G401.6 (cell line): Measurements from ENCODE around the gene C17orf67.

Source experiments
- FAIRE-seq: peaks from 2 replicates; lab custom pipeline; 2012; peaks lifted over from hg19 to GRCh38; lab: Jason Lieb, UNC

The C17orf67 gene

GRCh38 chr17:56833057-56833808, 487 bp downstream of the C17orf67 start:
- no peak for FAIRE-seq

- no peak for FAIRE-seq
Observed at GRCh38 chr17:56832446-56832845, 1.3 kb downstream of the C17orf67 start.

GRCh38 chr17:56831369-56832095, 2.2 kb downstream of the C17orf67 start:
- no peak for FAIRE-seq

- FAIRE-seq = no peak
Observed at GRCh38 chr17:56830726-56831368, 2.9 kb downstream of the C17orf67 start.

GRCh38 chr17:56826611-56827414, 6.9 kb downstream of the C17orf67 start:
- FAIRE-seq = no peak

- FAIRE-seq = no peak
Observed at GRCh38 chr17:56824503-56824902, 9.2 kb downstream of the C17orf67 start.

- no peak for FAIRE-seq
Observed at GRCh38 chr17:56823848-56824247, 9.9 kb downstream of the C17orf67 start.

- FAIRE-seq = no peak
Observed at GRCh38 chr17:56822725-56823124, 11.0 kb downstream of the C17orf67 start.

GRCh38 chr17:56821847-56822534, 11.7 kb downstream of the C17orf67 start:
- no peak for FAIRE-seq

- FAIRE-seq = no peak
Observed at GRCh38 chr17:56820207-56820606, 13.5 kb downstream of the C17orf67 start.

GRCh38 chr17:56819431-56820145, 14.1 kb downstream of the C17orf67 start:
- FAIRE-seq = peak; percentile 85

GRCh38 chr17:56819030-56819429, 14.7 kb downstream of the C17orf67 start:
- no peak for FAIRE-seq

GRCh38 chr17:56817066-56817465, 16.7 kb downstream of the C17orf67 start:
- no peak for FAIRE-seq

GRCh38 chr17:56815711-56816110, 18.0 kb downstream of the C17orf67 start:
- FAIRE-seq = no peak

- no peak for FAIRE-seq
Observed at GRCh38 chr17:56812901-56813388, 20.8 kb downstream of the C17orf67 start.

GRCh38 chr17:56810891-56811775, 22.6 kb downstream of the C17orf67 start:
- no peak for FAIRE-seq

- no peak for FAIRE-seq
Observed at GRCh38 chr17:56810343-56810742, 23.4 kb downstream of the C17orf67 start.

GRCh38 chr17:56809820-56810179, 23.9 kb downstream of the C17orf67 start:
- FAIRE-seq = no peak

GRCh38 chr17:56809106-56809819, 24.5 kb downstream of the C17orf67 start:
- no peak for FAIRE-seq
